HG02970 (cell line): ENCODE results near the gene ITSN1.

Source experiments
- ATAC-seq: cut with Tn5 transposase; IDR thresholded peaks from one replicate; pipeline ENCODE4 v1.9.1; 2021; ENCODE audit warnings: mild to moderate bottlenecking, moderate library complexity, moderate number of reproducible peaks; ENCODE audit not compliant: unreplicated experiment, low FRiP score

The ITSN1 gene

DNA sequence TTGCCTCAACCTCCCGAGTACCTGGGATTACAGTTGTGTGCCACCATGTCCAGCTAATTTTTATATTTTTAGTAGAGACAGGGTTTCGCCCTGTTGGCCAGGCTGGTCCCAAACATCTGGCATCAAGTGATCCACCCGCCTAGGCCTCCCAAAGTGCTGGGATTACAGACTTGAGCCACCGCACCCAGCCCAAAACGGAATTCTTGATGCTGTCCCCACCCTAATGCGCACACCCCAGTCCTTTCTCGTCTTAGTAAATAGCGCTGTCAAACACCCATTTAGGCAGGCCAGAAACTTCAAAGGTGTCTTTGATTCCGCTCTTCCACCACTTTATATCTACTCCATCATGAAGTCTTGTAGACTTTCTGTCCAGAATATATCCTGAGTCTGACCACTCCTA lies 35.1 kb downstream of the ITSN1 start:
- no peak for ATAC-seq

DNA sequence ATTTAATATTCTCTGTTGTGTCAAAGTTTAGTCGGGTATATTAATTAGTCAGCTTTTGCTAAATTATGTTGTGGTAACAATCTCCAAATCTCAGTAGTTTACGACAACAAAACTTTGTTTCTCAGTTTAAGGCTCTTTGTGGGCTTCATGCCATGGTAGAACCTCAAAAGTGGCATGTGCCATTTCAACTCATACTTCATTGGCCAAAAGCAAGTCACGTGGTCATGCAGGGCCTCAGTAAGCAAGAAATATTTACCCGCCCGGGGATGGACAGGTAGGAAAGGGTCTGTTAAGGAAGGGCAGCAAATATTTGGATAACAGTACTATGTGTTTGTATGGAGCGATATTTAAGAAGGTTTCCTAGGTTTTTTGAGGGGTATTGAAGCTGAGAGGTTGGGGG lies 38.6 kb downstream of the ITSN1 start:
- ATAC-seq, result no peak

DNA sequence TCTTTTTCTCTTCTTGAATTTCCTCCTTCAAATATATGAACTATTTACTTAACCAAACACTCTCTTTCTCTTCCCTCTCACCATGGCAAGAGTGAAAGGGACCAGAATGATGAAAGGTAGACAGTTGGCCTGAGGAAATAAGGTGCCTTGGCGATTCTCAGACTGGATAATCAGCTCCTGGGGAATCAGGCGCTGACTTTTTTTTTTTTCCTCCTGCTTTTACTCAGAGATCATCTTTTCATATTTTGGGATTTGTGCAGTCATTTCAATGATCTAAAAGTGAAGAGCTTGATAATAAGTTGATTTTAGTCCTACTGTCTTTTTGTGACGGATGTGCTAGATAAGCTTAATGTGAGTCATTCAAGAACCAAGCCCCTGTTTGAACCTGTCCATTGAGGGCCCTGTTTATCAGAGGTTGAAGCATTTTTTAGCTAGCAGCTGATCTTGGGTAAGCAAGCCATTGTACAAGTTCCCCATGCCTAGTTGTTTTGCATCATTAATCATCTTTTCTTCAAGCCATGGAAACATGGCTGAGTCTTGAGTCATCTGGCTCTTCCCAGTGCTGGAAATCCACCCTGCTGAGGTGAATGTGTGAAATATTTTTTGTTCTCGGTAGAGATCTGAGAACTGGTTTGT lies 40.8 kb downstream of the ITSN1 start:
- no peak for ATAC-seq

DNA sequence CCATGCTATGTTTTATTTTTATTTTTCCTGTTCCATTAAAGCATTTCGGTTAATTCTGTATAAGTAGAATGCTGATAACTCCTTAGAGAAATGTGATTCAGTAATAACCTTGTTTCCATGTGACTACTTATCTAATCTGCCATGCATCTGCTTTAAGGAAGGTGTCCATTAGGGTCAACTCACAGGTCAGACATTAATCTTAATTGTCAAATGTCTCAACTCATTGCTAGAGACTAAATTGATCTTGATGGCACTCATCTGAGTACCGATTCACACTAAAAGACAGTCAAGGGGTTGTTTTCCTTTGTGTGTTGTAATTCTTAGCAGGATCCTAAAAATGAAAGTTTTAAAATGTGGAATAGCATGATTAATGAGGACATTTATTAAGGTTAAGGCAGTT lies 41.8 kb downstream of the ITSN1 start:
- ATAC-seq, result no peak

DNA sequence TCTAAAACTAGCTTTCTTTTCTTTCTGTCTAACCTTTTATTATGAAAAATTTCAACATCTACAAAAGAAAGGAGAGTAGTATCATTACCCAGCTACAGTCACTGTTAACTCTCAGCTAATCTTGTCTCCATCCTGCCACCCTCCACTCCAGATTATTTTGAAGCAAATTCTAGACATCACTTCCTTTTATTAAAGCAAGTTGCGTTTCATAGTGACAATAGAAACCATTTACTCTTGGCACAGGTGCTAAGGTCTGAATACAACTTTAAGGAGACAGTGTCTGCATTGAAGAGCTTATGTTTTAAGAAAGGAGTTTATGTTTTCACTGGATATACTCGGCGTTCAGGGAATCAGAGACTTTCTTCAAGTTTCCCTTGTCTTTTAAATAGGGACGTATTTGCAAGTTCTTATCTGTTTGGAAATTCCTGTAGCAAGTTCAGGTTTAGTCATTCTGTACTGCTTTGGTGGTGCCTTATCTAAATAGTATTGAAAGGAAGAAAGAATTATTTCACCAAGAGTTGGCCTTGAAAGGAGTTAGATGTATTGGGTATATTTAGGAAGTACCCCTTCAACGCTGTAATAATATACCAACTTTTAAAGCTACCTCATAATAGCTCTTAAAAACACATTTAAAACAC lies 42.7 kb downstream of the ITSN1 start:
- ATAC-seq, result no peak

DNA sequence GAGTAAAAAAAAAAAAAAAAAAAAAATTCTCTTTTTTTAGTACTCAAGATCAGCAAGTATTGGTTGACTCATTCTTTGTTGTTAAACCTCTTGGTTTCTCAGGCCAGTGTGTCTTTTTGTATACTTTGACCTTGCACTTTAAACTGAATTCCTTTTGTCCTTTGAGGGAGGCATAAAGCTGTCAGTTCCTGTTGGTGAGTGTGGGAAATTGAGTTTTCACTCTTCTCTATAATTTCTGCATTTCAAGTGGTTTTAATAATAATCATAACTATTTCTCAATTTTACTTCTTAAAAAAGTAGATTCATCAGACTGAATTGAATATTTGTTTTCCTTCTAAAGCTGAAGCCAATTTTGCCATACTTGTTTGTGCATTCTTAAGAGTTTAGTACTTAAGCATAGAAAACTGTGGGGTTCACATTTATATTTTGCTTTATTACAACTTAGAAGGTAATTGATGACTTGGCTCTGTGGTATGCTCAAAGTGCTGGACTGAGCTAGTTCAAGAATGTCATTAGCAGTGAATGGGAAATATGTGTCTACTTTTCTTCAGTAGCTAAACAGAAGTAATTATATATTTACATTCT lies 43.4 kb downstream of the ITSN1 start:
- no peak for ATAC-seq

DNA sequence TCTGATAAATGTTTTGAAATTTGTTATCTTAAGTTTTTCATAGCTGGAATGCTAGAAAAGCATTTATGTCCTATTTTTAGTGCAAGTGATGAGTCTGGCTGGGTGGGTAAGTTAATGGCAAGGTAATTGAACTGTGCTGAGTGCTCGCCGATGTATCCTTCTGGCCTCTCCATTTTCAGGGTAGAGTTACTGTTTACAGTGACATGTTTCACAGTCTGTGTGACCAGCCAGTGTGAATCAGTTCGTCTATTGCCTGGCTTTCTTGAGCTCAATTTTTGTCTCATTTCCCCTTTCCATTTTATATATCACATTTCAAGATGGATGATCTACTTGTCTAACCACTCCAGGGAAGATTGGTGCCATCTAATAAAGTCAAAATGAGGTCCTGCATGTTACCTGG lies 44.1 kb downstream of the ITSN1 start:
- ATAC-seq, result no peak

DNA sequence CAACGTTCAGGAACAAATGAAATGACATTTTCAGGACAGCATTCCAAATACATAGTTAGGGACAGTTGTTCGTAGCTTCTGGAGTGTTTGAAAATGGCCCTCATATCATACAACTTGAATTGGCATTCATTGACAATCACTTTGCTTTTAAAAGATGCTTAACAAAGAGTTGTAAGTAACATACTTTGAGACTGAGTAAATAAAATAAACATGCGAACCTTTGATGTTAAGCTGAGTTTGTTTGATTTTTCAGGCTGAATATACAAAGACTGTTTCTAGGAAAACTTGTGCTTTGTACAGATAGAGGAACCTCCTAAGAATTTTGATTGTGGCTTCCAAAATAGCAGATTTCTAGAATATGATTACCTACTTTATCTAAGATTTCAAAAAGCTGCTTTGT lies 45.3 kb downstream of the ITSN1 start:
- no peak for ATAC-seq

DNA sequence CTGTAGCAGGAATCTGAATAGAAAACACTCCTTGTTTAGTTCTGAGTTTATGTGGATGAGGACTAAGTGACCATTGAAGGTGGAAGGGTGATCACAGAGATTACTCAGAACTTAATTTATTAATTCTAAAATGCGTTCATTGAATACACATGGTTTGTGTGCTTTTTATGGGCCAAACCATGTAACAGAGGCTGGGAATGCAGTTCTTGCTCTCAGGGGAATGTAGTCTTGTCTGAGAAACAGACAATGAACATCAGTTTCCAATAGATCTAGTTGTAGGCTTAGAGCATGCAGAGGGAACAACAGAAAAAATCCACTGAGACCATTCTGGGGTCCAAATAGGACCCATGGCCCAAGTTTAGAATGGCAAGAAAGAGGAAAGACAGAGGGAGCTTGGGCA lies 46.1 kb downstream of the ITSN1 start:
- no peak for ATAC-seq

DNA sequence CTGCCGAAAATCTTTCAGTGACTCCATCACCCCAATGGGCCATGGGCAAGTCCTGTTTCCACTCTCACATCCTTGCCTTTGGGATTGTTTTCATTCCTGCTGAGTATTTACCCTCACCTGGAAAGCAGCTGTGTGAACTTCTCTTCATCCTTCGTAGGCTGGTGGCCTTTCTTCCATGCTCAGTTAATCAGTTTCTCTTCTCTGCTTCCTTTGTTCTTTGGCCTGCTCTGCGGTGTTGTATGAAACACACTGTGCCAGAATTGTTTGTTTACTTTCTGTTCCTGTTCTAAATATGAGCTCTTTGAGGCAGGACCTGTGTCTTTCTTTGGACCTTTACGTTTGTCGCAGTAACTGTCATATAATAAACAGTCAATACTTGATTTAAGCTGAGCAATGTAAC lies 48.6 kb downstream of the ITSN1 start:
- ATAC-seq, result no peak

DNA sequence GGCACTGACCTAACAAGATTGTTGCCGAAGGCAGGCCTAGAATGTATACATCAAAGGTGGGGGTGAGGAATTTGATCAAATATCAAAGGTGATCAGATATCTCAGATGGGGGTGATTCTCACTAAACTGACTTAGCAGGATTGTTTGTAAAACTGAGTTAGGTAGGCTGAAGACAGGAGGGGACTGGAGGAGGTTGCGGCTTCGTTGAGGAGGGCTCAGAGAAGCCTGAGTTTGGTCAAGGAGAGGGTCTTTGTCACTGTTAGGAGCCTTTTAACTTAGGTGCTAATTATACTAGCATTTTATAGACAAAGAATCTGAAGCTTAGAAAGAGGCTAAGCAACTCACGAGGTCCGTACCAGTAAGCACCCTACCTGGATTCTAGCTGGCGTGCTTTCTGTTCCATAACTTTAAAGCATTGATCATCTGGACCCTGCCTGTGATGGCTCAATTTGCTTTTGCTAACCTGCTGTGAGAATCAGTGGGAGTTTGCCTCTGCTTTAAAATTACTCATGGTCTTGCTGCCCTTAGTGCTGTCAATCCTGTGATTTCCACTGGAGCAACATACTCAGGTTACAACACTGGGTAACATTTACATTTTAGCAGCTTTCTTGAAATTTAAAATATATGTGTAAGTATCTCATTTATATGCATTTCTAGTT lies 49.8 kb downstream of the ITSN1 start:
- no peak for ATAC-seq

DNA sequence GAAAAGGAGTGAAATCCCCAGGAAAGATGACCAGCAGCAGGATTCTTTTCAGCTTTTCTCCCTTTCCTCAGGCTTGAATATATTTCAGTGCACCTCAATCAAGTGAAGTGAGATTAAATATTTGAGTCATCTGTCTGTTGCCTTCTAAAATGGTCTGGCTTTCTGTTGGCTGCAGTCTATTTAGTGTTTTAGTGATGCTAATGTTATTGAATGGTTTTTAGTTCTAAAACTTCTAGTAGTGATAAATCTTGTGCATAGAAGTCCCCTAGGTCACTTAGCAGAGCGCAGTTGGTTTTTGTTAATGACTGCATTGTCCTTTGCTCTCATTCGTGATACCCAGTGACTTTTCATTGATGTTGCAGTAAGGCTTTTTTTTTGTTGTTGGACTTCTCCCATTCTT lies 53.5 kb downstream of the ITSN1 start:
- no peak for ATAC-seq

DNA sequence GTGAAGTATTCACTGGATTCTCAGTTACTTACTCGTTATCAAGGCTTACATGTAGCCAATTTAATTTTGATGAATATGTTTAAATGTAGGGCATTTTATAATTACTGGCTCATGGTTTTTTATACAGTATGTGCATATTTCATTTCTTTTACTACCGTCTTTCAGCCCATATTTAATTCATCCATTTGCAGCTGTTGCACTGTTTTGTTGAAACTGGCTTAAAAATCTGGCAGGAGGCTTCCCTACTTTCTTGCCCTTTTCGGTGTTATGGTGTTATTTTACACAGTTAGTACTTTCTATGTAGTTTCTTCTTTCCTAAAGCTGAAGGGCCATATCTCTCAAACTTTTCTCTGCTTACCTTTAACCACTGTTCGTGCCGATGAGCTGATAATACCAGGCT lies 54.2 kb downstream of the ITSN1 start:
- no peak for ATAC-seq

DNA sequence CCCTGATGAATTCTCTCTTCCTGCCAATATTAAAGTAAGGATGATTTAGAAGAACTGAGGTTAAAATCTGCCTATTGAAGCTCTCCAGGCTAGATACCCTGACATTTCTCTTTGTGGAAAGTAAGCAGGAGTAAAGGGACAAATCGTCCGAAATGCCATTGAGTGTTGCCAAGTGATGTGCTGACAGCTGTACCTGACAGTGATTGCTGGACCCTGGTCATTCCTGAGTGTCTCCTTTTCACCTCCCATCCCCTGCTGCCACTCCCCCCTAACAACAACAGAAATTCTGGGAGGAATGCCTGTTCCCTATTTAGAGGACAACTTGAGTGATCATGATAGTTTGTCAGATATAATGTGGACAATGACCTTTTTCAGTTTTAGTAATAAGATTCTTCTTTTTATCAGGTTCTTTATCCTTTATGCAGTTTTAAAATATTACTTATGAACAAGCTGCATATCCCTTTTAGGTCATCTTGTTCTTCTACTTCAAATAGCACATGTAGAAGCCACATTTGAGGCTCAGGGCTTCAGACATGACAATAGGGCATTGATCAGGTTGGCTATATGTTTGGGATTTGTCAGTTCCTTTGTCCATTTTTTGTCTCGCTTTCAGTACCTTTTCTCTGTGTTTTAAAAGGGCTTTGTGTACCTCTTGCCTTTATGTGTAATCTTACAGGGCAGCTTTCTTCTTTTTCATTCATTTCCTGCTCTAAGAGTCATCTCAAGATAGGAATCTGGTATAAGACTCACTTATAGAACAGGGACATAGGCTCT lies 56.0 kb downstream of the ITSN1 start:
- no peak for ATAC-seq

DNA sequence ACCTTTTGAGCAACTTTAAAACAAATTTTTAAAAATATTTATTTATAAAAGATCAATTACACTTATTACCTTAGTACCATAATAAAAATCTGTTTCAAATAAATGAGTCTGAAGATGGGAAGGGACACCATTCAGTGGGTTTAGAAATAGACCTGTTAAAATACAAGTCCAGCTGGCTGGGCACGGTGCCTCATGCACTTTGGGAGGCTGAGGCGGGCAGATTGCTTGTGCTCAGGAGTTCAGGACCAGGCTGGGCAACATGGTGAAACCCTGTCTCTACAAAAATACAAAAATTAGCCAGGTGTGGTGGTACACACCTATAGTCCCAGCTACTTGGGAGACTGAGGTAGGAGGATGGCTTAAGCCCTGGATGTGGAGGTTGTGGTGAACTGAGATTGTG lies 57.0 kb downstream of the ITSN1 start:
- no peak for ATAC-seq

DNA sequence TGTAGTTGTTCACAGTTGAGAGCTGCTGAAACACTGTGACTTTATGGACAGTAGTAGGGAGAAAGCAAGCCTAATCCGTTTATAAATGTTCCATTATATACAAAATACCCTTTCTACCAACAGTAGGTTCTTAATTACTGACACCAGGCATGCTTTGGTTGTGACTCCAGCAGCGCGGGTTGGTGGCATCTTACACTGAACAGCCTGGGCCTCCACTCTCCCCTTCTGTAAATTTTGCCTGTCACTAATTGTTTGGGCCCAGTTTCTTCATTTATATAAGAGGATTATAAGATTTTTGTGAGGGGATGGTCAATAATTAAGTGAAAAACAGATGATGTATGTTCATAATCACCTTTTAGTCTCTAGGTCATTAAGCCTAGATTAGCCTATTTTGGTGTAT lies 58.2 kb downstream of the ITSN1 start:
- ATAC-seq, result no peak

DNA sequence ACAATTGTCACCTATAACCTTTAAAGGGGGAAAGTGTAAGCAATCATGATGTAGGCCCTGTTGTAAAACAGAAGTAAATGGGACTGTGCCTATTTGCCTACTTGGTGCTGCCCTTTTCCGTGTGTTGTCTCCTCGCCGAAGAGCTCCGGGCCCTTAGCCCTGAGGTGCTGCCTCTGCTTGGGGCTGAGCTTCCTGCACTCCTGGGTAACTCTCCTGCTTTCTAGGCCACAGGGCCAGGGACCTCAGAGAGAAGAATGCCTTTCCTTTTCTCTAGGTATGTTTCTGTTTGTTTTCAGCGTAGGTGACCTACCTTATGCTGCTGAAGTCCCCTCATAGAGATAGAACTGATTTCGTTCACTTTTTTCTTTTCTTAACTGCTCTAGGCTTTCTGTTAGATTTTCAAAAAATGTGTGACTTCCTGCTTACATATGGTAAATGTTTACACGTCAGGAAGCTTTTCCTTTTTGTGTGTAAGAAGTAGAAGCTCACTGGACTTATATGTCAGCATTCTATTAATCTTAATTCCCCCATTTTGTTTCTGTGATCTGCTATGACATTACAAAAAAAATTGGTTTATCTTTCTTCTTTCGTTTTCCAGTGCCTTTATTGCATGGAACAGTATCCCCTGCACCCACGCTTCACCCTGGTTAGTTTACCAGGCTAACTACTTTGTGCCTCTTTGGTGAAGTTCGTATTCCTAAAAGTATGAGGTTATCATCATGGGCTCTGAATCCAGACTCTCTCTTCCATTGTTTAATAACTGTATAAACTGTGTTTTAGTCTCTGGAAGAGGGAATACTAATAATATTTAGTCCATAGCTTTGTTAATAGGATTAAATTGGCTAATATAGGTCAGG lies 61.7 kb downstream of the ITSN1 start:
- no peak for ATAC-seq

DNA sequence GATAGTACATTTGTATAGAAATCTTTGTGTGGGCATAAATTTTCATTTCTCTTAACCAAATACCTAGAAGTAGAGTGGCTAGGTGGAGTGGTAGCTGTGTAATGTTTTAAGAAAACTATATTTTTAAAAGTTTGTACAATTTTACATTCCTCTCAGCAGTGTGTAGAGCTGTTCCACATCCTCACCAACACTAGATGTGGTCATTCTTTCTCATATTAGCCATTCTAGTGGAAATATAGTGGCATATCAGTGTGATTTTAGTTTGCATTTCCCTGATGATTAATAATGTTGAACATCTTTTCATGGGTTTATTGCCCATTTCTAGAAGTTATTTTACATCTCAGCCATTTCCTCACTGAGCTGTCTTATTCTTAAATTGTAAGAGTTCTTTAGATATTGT lies 65.5 kb downstream of the ITSN1 start:
- no peak for ATAC-seq

DNA sequence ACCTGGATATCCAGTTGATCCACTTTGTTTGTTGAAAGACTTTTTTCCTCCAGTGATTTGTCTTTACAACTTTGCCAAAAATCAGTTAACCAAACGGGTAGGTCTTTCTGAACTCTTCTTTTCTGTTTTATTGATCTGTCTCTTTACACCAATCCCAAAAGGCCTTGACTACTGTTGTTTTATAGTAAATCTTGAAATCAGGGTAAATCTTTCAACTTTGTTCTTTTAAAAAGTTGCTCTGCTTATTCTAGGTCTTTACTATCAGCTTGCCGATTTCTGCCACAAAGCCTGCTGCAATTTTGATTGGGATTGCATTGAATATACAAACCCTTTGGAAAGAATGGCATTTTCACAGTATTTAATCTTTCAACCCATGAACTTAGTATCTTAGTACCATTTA lies 66.6 kb downstream of the ITSN1 start:
- no peak for ATAC-seq
